ENCODE measurements around the gene MYZAP. TPM values are rescaled to one million over a fixed set of nuclear protein-coding genes. Genes with fewer than 3 reads are reported as not detected.
A peak's percentile ranks its signal among the peaks of the same experiment; 100 is the strongest.

The MYZAP gene
- total RNA-seq (1 to 10 TPM in 1 of 2 donors, under 1 TPM in 1; 0.50 to 1.8 TPM), polyA plus RNA-seq (1 to 10 TPM in 1 of 2 donors, under 1 TPM in 1; 0.64 to 1.3 TPM)

- peak; percentile 78 for DNase-seq (ENCODE audit: low spot score)
- peaks cover 0 to 2% (median 0%) of the 10 kb centered on the region in 4 donors for H3K27me3 ChIP-seq (ENCODE audit: control insufficient read depth in 4 of 4, insufficient read depth in 4 of 4, low read length in 3 of 4)
- H3K9me3 ChIP-seq (ENCODE audit: control insufficient read depth in 4 of 4, low read length in 3 of 4), result no peaks in the 10 kb centered on the region
- TF ChIP-seq FOXA2 (IDR thresholded peaks at IDR 0.05) (no peak), REST (IDR thresholded peaks at IDR 0.05) (no peak), NR2F2 (IDR thresholded peaks at IDR 0.05) (no peak), RAD21 (IDR thresholded peaks at IDR 0.05) (no peak), EGR1 (IDR thresholded peaks at IDR 0.05; ENCODE audit: low read depth in 2 of 2) (no peak)
- H3K4me1 ChIP-seq (ENCODE audit: control insufficient read depth in 4 of 4, insufficient read depth in 4 of 4, low read length in 3 of 4), result peaks cover 0 to 5% (median 4%) of the 10 kb centered on the region in 4 donors
- H3K4me3 ChIP-seq (ENCODE audit: low read depth in 1 of 3, low read length in 3 of 3), result peak within 1 kb of the TSS in 1 of 3 donors; percentile 56
- H3K27ac ChIP-seq (ENCODE audit: low read depth in 1 of 2, low read length in 2 of 2), result no peak within 1 kb of the TSS
- no peaks in the 10 kb centered on the region for H3K36me3 ChIP-seq (ENCODE audit: control insufficient read depth in 4 of 4, insufficient read depth in 3 of 4, low read depth in 1 of 4, low read length in 3 of 4)
- WGBS, result 3% methylated on average over 58 of the region's 58 CpGs
- H3K9ac ChIP-seq (ENCODE audit: low read depth in 1 of 2, low read length in 2 of 2), result no peak within 1 kb of the TSS
Measured at GRCh38 chr15:57591822-57592367, at the start of gene MYZAP. TSS of gene MYZAP (plus strand) at chr15:57591904. CDS start at chr15:57592035, 131 bp downstream.

DNA sequence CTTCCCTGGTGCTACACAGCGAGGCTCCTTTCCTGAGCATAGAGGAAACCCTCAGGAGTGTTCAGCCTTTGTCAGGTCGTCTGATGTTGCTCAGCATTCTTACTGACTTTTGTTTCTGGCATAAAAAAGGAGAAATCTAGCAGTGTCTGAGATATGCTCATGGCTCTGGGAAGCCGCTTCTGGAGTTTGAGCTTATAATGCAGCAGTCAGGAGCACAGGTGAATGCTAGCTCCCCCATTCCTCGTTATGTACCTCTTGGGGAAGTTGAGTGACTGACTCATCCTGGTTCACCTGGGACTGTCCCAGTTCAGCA, 49.2 kb upstream of the MYZAP start:
- H3K9ac ChIP-seq (ENCODE audit: low read depth in 1 of 2, low read length in 2 of 2), result no peak overlapping the region
- H3K9me3 ChIP-seq (ENCODE audit: control insufficient read depth in 4 of 4, low read length in 3 of 4), result no peaks in the 10 kb centered on the region
- H3K36me3 ChIP-seq (ENCODE audit: control insufficient read depth in 4 of 4, insufficient read depth in 3 of 4, low read depth in 1 of 4, low read length in 3 of 4), result peaks cover 6 to 76% (median 45%) of the 10 kb centered on the region in 4 donors
- no peak for DNase-seq (ENCODE audit: low spot score)
- no peak overlapping the region for H3K27ac ChIP-seq (ENCODE audit: low read depth in 1 of 2, low read length in 2 of 2)
- no peaks in the 10 kb centered on the region for H3K27me3 ChIP-seq (ENCODE audit: control insufficient read depth in 4 of 4, insufficient read depth in 4 of 4, low read length in 3 of 4)
- TF ChIP-seq, protein P1, sequence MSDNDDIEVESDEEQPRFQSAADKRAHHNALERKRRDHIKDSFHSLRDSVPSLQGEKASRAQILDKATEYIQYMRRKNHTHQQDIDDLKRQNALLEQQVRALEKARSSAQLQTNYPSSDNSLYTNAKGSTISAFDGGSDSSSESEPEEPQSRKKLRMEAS (IDR thresholded peaks at IDR 0.05), result no peak
- TF ChIP-seq FOXA1 (IDR thresholded peaks at IDR 0.05) (no peak), SP1 (IDR thresholded peaks at IDR 0.05) (no peak), GABPA (IDR thresholded peaks at IDR 0.05 in 1 of 2, conservative IDR thresholded peaks at IDR 0.05 in 1 of 2) (no peak), REST (IDR thresholded peaks at IDR 0.05) (no peak), NR2F2 (IDR thresholded peaks at IDR 0.05) (no peak)
- no peak overlapping the region for H3K4me3 ChIP-seq (ENCODE audit: low read depth in 1 of 3, low read length in 3 of 3)
- WGBS, result 41% methylated on average over 4 of the region's 4 CpGs
- H3K4me1 ChIP-seq (ENCODE audit: control insufficient read depth in 4 of 4, insufficient read depth in 4 of 4, low read length in 3 of 4), result no peaks in the 10 kb centered on the region

Measured in liver (tissue), 9 donors.